Stomach (tissue), 9 donors: ENCODE data around the gene PPTC7. TPM values are rescaled to one million over a fixed set of nuclear protein-coding genes. Genes with fewer than 3 reads are reported as not detected.

Experiments
- DNase-seq, 2 donors: peaks; one replicate each; pipeline versions ENCODE4 v3.0.0 to v3.0.0-alpha.2; 2013 to 2019
- H3K27ac ChIP-seq, 5 donors: fragments of 200-600 bp in 4 of 5; sonication (generic) in 4 of 5; one replicate each; pipeline ENCODE4 v1.5.1; 2013 to 2019; ENCODE audit warnings: mild to moderate bottlenecking in 1 of 5, moderate library complexity in 1 of 5
- H3K27me3 ChIP-seq, 3 donors: fragments of 200-600 bp; sonication (generic); one replicate each; pipeline ENCODE4 v1.5.1; 2017 to 2019; ENCODE audit warnings: mixed run types in 1 of 3
- H3K36me3 ChIP-seq, 4 donors: fragments of 200-600 bp; sonication (generic); 1 replicate in 3 of 4; 2 replicates in 1 of 4; pipeline ENCODE4 v1.5.1; 2016 to 2019
- H3K4me1 ChIP-seq, 4 donors: fragments of 200-600 bp; sonication (generic); one replicate each; pipeline ENCODE4 v1.5.1; 2016 to 2019
- H3K4me3 ChIP-seq, 4 donors: fragments of 200-600 bp; sonication (generic) in 3 of 4; one replicate each; pipeline ENCODE4 v1.5.1; 2016 to 2019; ENCODE audit warnings: mild to moderate bottlenecking in 1 of 4
- H3K9me3 ChIP-seq, 4 donors: fragments of 200-600 bp; sonication (generic); one replicate each; pipeline ENCODE4 v1.5.1; 2016 to 2019
- CTCF ChIP-seq, 7 experiments: fragments of 450-650 bp in 4 of 7; fragments of 200-600 bp in 3 of 7; sonication (generic) in 3 of 7; IDR thresholded peaks; one replicate each; pipeline ENCODE4 v1.5.1; 2016 to 2019; ENCODE audit warnings: antibody characterized with exemption in 7 of 7, control low read depth in 2 of 7, mild to moderate bottlenecking in 1 of 7
- EP300 ChIP-seq: sonication (generic); formaldehyde crosslinking; IDR thresholded peaks from one replicate; pipeline ENCODE4 v1.6.1; 2017; ENCODE audit warnings: antibody characterized with exemption
- POLR2A ChIP-seq, 4 donors: fragments of 450-650 bp; IDR thresholded peaks; one replicate each; pipeline ENCODE4 v1.6.1; 2016; ENCODE audit warnings: antibody characterized with exemption in 4 of 4, control low read depth in 2 of 4, mild to moderate bottlenecking in 1 of 4, moderate library complexity in 1 of 4
- POLR2AphosphoS5 ChIP-seq, 3 donors: sonication (generic); formaldehyde crosslinking; IDR thresholded peaks; one replicate each; pipeline ENCODE4 v1.6.1; 2016; ENCODE audit warnings: antibody characterized with exemption in 3 of 3
- WGBS, 5 donors: extraction: QIAGEN DNeasy Blood & Tissue Kit in 3 of 5; methylation state at CpG; one replicate each; pipeline versions ENCODE4 v1.1.5 to v1.1.7; 2013 to 2018; 5-methylcytosine and 5-hydroxymethylcytosine counted together
- intact Hi-C: fragments of 100-400 bp; cut with DNase I; formaldehyde crosslinking; loops from one replicate; pipeline ENCODE4 v1.15.1; 2023; ENCODE audit warnings: low total_unique reads
- polyA plus RNA-seq, 3 donors: library from polyadenylated mRNA; stranded (reverse); fragments of 200-250 nt; gene quantifications; one replicate each; pipeline ENCODE4 v1.2.3, GENCODE V29; 2013
- total RNA-seq, 5 donors: library from RNA; depleted of rRNA; stranded (reverse); fragments of >200 nt; gene quantifications; one replicate each; pipeline versions ENCODE4 v1.1.0 to v1.2.3, GENCODE V29; 2014 to 2016
- donor health status: healthy with polysubstance abuse.
- donor health status: Bipolar disorder and iron deficiency.
- donor health status: healthy.

The PPTC7 gene
- total and polyA plus RNA-seq, 8 donors, result 8.2 to 46.4 (median 14.8) TPM

- TF ChIP-seq POLR2AphosphoS5 (IDR thresholded peaks at IDR 0.05) (no peak), EP300 (no peak), CTCF (IDR thresholded peaks at IDR 0.05) (no peak), POLR2A (IDR thresholded peaks at IDR 0.05) (no peak)
- Histone ChIP-seq H3K4me1 (peaks cover 0 to 7% (median 3%) of the 10 kb centered on the region in 4 donors), H3K27ac (no peak overlapping the region), H3K27me3 (no peaks in the 10 kb centered on the region), H3K4me3 (no peak overlapping the region), H3K36me3 (no peaks in the 10 kb centered on the region), H3K9me3 (no peaks in the 10 kb centered on the region)
- intact Hi-C loops, result no loop called here
- 77 to 93% (median 92%) methylated on average over 3 of the region's 3 CpGs for WGBS, 5 donors
- DNase-seq, result no peak
Measured at GRCh38 chr12:110516995-110517394, 66.1 kb downstream of the PPTC7 start.

DNA sequence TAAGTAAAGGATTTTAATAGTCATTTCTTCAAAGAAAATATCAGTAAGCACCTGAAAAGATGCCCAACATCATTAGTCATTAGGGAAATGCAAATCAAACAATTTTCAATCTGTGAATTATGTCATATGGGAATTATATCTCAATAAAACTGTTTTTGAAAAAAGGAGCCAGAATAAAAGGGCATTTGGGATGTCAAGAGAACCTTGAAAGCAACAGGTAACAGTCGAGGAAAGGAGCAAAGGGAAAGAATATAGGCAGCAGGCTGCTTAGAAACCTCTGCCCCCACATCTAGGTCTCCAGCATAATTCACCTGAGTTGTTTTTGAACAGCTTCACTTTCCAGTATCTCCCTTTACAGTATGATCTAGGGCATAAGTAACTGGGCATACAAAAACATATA, 68.8 kb downstream of the PPTC7 start:
- no peak overlapping the region for H3K27ac ChIP-seq

GRCh38 chr12:110513842-110514241, 69.3 kb downstream of the PPTC7 start:
- DNase-seq, result no peak
- H3K27ac ChIP-seq, result no peak overlapping the region
- H3K27me3 ChIP-seq, result no peaks in the 10 kb centered on the region
- WGBS, 5 donors, result 64 to 81% (median 78%) methylated on average over 6 of the region's 6 CpGs
- TF ChIP-seq POLR2A (IDR thresholded peaks at IDR 0.05), result no peak
- TF ChIP-seq EP300, result no peak
- no peak for TF ChIP-seq CTCF (IDR thresholded peaks at IDR 0.05)
- no peak for TF ChIP-seq POLR2AphosphoS5 (IDR thresholded peaks at IDR 0.05)
- intact Hi-C loops, result loop anchor here (5.0 kb wide), 1 partner anchor 88 kb away; no protein-coding TSS in a partner anchor
- no peak overlapping the region for H3K4me3 ChIP-seq
- no peaks in the 10 kb centered on the region for H3K9me3 ChIP-seq
- H3K36me3 ChIP-seq, result no peaks in the 10 kb centered on the region
- peaks cover 0 to 7% (median 3%) of the 10 kb centered on the region in 4 donors for H3K4me1 ChIP-seq

More for the DNA sequence above, 68.8 kb downstream of the PPTC7 start:
- WGBS, 5 donors, result 25 to 54% (median 38%) methylated on average over 1 of the region's 1 CpG
- no peaks in the 10 kb centered on the region for H3K27me3 ChIP-seq
- no peak for DNase-seq
- no peak overlapping the region for H3K4me3 ChIP-seq
- H3K36me3 ChIP-seq, result no peaks in the 10 kb centered on the region
- peaks cover 0 to 7% (median 3%) of the 10 kb centered on the region in 4 donors for H3K4me1 ChIP-seq
- TF ChIP-seq POLR2AphosphoS5 (IDR thresholded peaks at IDR 0.05) (no peak), POLR2A (IDR thresholded peaks at IDR 0.05) (no peak), EP300 (no peak), CTCF (IDR thresholded peaks at IDR 0.05) (no peak)
- intact Hi-C loops, result loop anchor here (5.0 kb wide), 1 partner anchor 88 kb away; no protein-coding TSS in a partner anchor
- H3K9me3 ChIP-seq, result no peaks in the 10 kb centered on the region

GRCh38 chr12:110508071-110508586, 75.0 kb downstream of the PPTC7 start:
- no peaks in the 10 kb centered on the region for H3K36me3 ChIP-seq
- peaks cover 0 to 7% (median 3%) of the 10 kb centered on the region in 4 donors for H3K4me1 ChIP-seq
- 87 to 93% (median 90%) methylated on average over 4 of the region's 4 CpGs for WGBS, 5 donors
- no peak overlapping the region for H3K27ac ChIP-seq
- H3K4me3 ChIP-seq, result no peak overlapping the region
- TF ChIP-seq POLR2A (IDR thresholded peaks at IDR 0.05) (no peak), CTCF (IDR thresholded peaks at IDR 0.05) (no peak), EP300 (no peak), POLR2AphosphoS5 (IDR thresholded peaks at IDR 0.05) (no peak)
- DNase-seq, result no peak
- no peaks in the 10 kb centered on the region for H3K9me3 ChIP-seq
- intact Hi-C loops, result no loop called here
- no peaks in the 10 kb centered on the region for H3K27me3 ChIP-seq
